Measurements from ENCODE around the gene MAST4.

The MAST4 gene

GRCh38 chr5:66603881-66604280 lies 7.7 kb downstream of the MAST4 start:
- no peak for DNase-seq (ENCODE audit: low spot score)

- DNase-seq (ENCODE audit: low spot score) = no peak
These were observed 10.5 kb downstream of the MAST4 start for GRCh38 chr5:66606713-66607112.

- DNase-seq (ENCODE audit: low spot score) = no peak
These were observed 12.3 kb downstream of the MAST4 start for GRCh38 chr5:66608501-66608900.

- DNase-seq (ENCODE audit: low spot score) = no peak
These were observed 13.4 kb downstream of the MAST4 start for GRCh38 chr5:66609615-66610014.

- no peak for DNase-seq (ENCODE audit: low spot score)
These were observed 16.0 kb downstream of the MAST4 start for GRCh38 chr5:66612226-66612625.

GRCh38 chr5:66615136-66615535 lies 18.9 kb downstream of the MAST4 start:
- no peak for DNase-seq (ENCODE audit: low spot score)

- DNase-seq (ENCODE audit: low spot score) = no peak
These were observed 19.7 kb downstream of the MAST4 start for GRCh38 chr5:66615894-66616293.

- no peak for DNase-seq (ENCODE audit: low spot score)
These were observed 20.5 kb downstream of the MAST4 start for GRCh38 chr5:66616520-66617225.

- no peak for DNase-seq (ENCODE audit: low spot score)
These were observed 21.2 kb downstream of the MAST4 start for GRCh38 chr5:66617226-66617861.

- no peak for DNase-seq (ENCODE audit: low spot score)
These were observed 22.0 kb downstream of the MAST4 start for GRCh38 chr5:66617991-66618768.

- no peak for DNase-seq (ENCODE audit: low spot score)
These were observed 24.5 kb downstream of the MAST4 start for GRCh38 chr5:66620711-66621110.

- DNase-seq (ENCODE audit: low spot score) = no peak
These were observed 25.0 kb downstream of the MAST4 start for GRCh38 chr5:66621146-66621545.

- DNase-seq (ENCODE audit: low spot score) = no peak
These were observed 25.5 kb downstream of the MAST4 start for GRCh38 chr5:66621736-66622135.

GRCh38 chr5:66628561-66628960 lies 32.4 kb downstream of the MAST4 start:
- DNase-seq (ENCODE audit: low spot score) = no peak

GRCh38 chr5:66629446-66629845 lies 33.3 kb downstream of the MAST4 start:
- DNase-seq (ENCODE audit: low spot score) = no peak

- no peak for DNase-seq (ENCODE audit: low spot score)
These were observed 37.6 kb downstream of the MAST4 start for GRCh38 chr5:66633754-66634153.

GRCh38 chr5:66634601-66635000 lies 38.4 kb downstream of the MAST4 start:
- DNase-seq (ENCODE audit: low spot score) = no peak

GRCh38 chr5:66637994-66638393 lies 41.8 kb downstream of the MAST4 start:
- DNase-seq (ENCODE audit: low spot score) = no peak

GRCh38 chr5:66639037-66639436 lies 42.8 kb downstream of the MAST4 start:
- DNase-seq (ENCODE audit: low spot score) = no peak

- no peak for DNase-seq (ENCODE audit: low spot score)
These were observed 46.3 kb downstream of the MAST4 start for GRCh38 chr5:66642538-66642937.

GRCh38 chr5:66643387-66643786 lies 47.2 kb downstream of the MAST4 start:
- no peak for DNase-seq (ENCODE audit: low spot score)

- no peak for DNase-seq (ENCODE audit: low spot score)
These were observed 47.9 kb downstream of the MAST4 start for GRCh38 chr5:66644111-66644510.

GRCh38 chr5:66645039-66645438 lies 48.8 kb downstream of the MAST4 start:
- DNase-seq (ENCODE audit: low spot score) = no peak

All from ecto neural progenitor cell (in vitro differentiated cells).